ENCODE data around the gene NCKAP5.

GRCh38 chr2:132937629-132938028, 630.6 kb downstream of the NCKAP5 start:
- TF ChIP-seq TAF1 (IDR thresholded peaks at IDR 0.05; ENCODE audit: borderline replicate concordance, insufficient read depth, low read length) (no peak), POLR2AphosphoS5 (IDR thresholded peaks at IDR 0.05; ENCODE audit: low read depth, low read length) (no peak), REST (IDR thresholded peaks at IDR 0.05; ENCODE audit: insufficient read depth in 1 of 2, low read depth in 2 of 2, low read length in 2 of 2) (no peak), SIN3A (IDR thresholded peaks at IDR 0.05; ENCODE audit: borderline replicate concordance, insufficient read depth, low read length) (no peak), FOXP2 (optimal IDR thresholded peaks at IDR 0.05; ENCODE audit: borderline replicate concordance, extremely low read depth, extremely low read length, insufficient read depth) (no peak)

Data from PFSK-1 (cell line).